HepG2 (cell line): Measurements from ENCODE around the gene NDUFB3. TPM values are rescaled to one million over a fixed set of nuclear protein-coding genes. Genes with fewer than 3 reads are reported as not detected.

Experiments
- ATF7-NPFF ChIP-seq: sonication (generic); formaldehyde crosslinking; IDR thresholded peaks from 2 replicates; pipeline ENCODE4 v1.8.1; 2023; ENCODE audit warnings: mild to moderate bottlenecking, low read depth, missing genetic modification reagents, moderate library complexity
- CHCHD3 ChIP-seq: sonication (generic); formaldehyde crosslinking; IDR thresholded peaks from 2 replicates; pipeline ENCODE4 v1.8.0; 2022; ENCODE audit warnings: mild to moderate bottlenecking, missing genetic modification reagents, moderate library complexity
- HBP1 ChIP-seq: IDR thresholded peaks from 2 replicates; pipeline ENCODE4 v1.6.1; 2016; ENCODE audit warnings: low read depth, control low read depth
- KDM1A ChIP-seq: IDR thresholded peaks from 2 replicates; pipeline ENCODE4 v1.6.1; 2016; ENCODE audit warnings: missing compliant biosample characterization
- NRL ChIP-seq: sonication (generic); formaldehyde crosslinking; IDR thresholded peaks from 2 replicates; pipeline ENCODE4 v1.5.0; 2020; ENCODE audit warnings: missing genetic modification reagents, mild to moderate bottlenecking, moderate library complexity, borderline replicate concordance
- PAX8 ChIP-seq: sonication (generic); formaldehyde crosslinking; IDR thresholded peaks from 2 replicates; pipeline ENCODE4 v1.8.0; 2022; ENCODE audit warnings: mild to moderate bottlenecking, missing genetic modification reagents, borderline replicate concordance
- PHF8 ChIP-seq: sonication (generic); formaldehyde crosslinking; IDR thresholded peaks from 2 replicates; pipeline ENCODE4 v1.5.0; 2020; ENCODE audit warnings: missing genetic modification reagents
- RXRA ChIP-seq: sonication (generic); formaldehyde crosslinking; IDR thresholded peaks from 2 replicates; pipeline ENCODE4 v1.5.1; 2020; ENCODE audit warnings: missing genetic modification reagents
- SMYD3 ChIP-seq: sonication (generic); formaldehyde crosslinking; IDR thresholded peaks from 2 replicates; pipeline ENCODE4 v1.8.1; 2023; ENCODE audit warnings: mild to moderate bottlenecking, missing genetic modification reagents
- SP1 ChIP-seq, 2 experiments: fragments of 450-650 bp in 1 of 2; sonication (generic) in 1 of 2; formaldehyde crosslinking in 1 of 2; IDR thresholded peaks; 2 replicates each; pipeline versions ENCODE4 v1.4.0 to v1.6.1; 2016 to 2020; ENCODE audit warnings: missing genetic modification reagents in 1 of 2
- THAP9 ChIP-seq: sonication (generic); formaldehyde crosslinking; IDR thresholded peaks from 2 replicates; pipeline ENCODE4; 2020; ENCODE audit warnings: missing genetic modification reagents, mild to moderate bottlenecking, borderline replicate concordance
- ZBTB7B ChIP-seq: sonication (generic); formaldehyde crosslinking; IDR thresholded peaks from 2 replicates; pipeline ENCODE4 v1.4.0; 2020; ENCODE audit warnings: missing genetic modification reagents
- ZNF263 ChIP-seq: sonication (generic); formaldehyde crosslinking; IDR thresholded peaks from 2 replicates; pipeline ENCODE4 v1.4.0; 2020; ENCODE audit warnings: missing genetic modification reagents
- ZNF335 ChIP-seq: sonication (generic); formaldehyde crosslinking; IDR thresholded peaks from 2 replicates; pipeline ENCODE4 v1.4.0; 2020; ENCODE audit warnings: missing genetic modification reagents
- ZNF337 ChIP-seq: sonication (generic); formaldehyde crosslinking; IDR thresholded peaks from 2 replicates; pipeline ENCODE4 v1.5.1; 2020; ENCODE audit warnings: missing genetic modification reagents, low read depth, mild to moderate bottlenecking, borderline replicate concordance
- ZNF33A ChIP-seq: sonication (generic); formaldehyde crosslinking; IDR thresholded peaks from 2 replicates; pipeline ENCODE4 v1.5.1; 2020; ENCODE audit warnings: missing genetic modification reagents, mild to moderate bottlenecking, moderate library complexity, borderline replicate concordance
- ZNF362 ChIP-seq: sonication (generic); formaldehyde crosslinking; IDR thresholded peaks from 2 replicates; pipeline ENCODE4 v1.4.0; 2020; ENCODE audit warnings: missing genetic modification reagents, mild to moderate bottlenecking, borderline replicate concordance
- ZNF383 ChIP-seq: sonication (generic); formaldehyde crosslinking; IDR thresholded peaks from 2 replicates; pipeline ENCODE4 v1.4.0; 2020; ENCODE audit warnings: missing genetic modification reagents, mild to moderate bottlenecking, borderline replicate concordance
- ZNF414 ChIP-seq: sonication (generic); formaldehyde crosslinking; IDR thresholded peaks from 2 replicates; pipeline ENCODE4 v1.5.0; 2020; ENCODE audit warnings: missing genetic modification reagents
- ZNF570 ChIP-seq: sonication (generic); formaldehyde crosslinking; IDR thresholded peaks from 2 replicates; pipeline ENCODE4 v1.4.0; 2020; ENCODE audit warnings: mild to moderate bottlenecking, missing genetic modification reagents, borderline replicate concordance
- ZNF761 ChIP-seq: sonication (generic); formaldehyde crosslinking; conservative IDR thresholded peaks from 2 replicates; pipeline ENCODE4 v1.4.0; 2020; ENCODE audit warnings: mild to moderate bottlenecking, missing genetic modification reagents
- ZNF773 ChIP-seq: sonication (generic); formaldehyde crosslinking; IDR thresholded peaks from 2 replicates; pipeline ENCODE4 v1.4.0; 2020; ENCODE audit warnings: missing genetic modification reagents, borderline replicate concordance
- ZNF775 ChIP-seq: sonication (generic); formaldehyde crosslinking; IDR thresholded peaks from 2 replicates; pipeline ENCODE4 v1.4.0; 2020; ENCODE audit warnings: missing genetic modification reagents, mild to moderate bottlenecking, moderate library complexity, borderline replicate concordance
- ZNF816 ChIP-seq: sonication (generic); formaldehyde crosslinking; IDR thresholded peaks from 2 replicates; pipeline ENCODE4 v1.8.0; 2022; ENCODE audit warnings: missing genetic modification reagents, mild to moderate bottlenecking, borderline replicate concordance
- polyA plus RNA-seq, 8 experiments: library from polyadenylated mRNA; depleted of rRNA in 3 of 8; stranded (reverse) in 7 of 8; unstranded in 1 of 8; fragments of >200 nt; fragmentation: Illumina TruSeq in 4 of 8; extraction: Trizol in 4 of 8; gene quantifications; 2 replicates each; pipeline versions ENCODE4 v1.2.1 to v1.2.3, GENCODE V29; 2011 to 2016; ENCODE audit warnings: low read depth in 4 of 8, missing spikeins in 1 of 8, mixed read lengths in 1 of 8; ENCODE audit not compliant: insufficient read depth in 1 of 8
- total RNA-seq, 5 experiments: library from RNA; depleted of rRNA; stranded (reverse); fragments of >200 nt; fragmentation: Illumina TruSeq; extraction: Trizol; gene quantifications; 2 replicates each; pipeline ENCODE4 v1.2.3, GENCODE V29; 2016; ENCODE audit warnings: low read depth in 1 of 5

The NDUFB3 gene
- total and polyA plus RNA-seq, 2 of the 13 experiments (the other 11 are each of a cell fraction or from before 2014, with no cell fraction given): 50.7 to 159 TPM

GRCh38 chr2:201071479-201072200, at the start of gene NDUFB3, which contains the start of gene HYCC2 (continued):
- no peak for TF ChIP-seq ZNF816 (CRISPR knock-in tag)
- peak; percentile 97 for TF ChIP-seq SMYD3 (CRISPR knock-in tag)
- peak; percentile 97 for TF ChIP-seq PHF8 (CRISPR knock-in tag)
- peak; percentile 78; the same call in 1 of the 2 replicates for TF ChIP-seq SP1 (IDR thresholded peaks at IDR 0.05)
- TF ChIP-seq SP1 (CRISPR knock-in tag; IDR thresholded peaks at IDR 0.05): peak; percentile 96
- TF ChIP-seq ZNF414 (CRISPR knock-in tag): peak; percentile 92; the same call in 1 of the 2 replicates
- TF ChIP-seq ZNF383: peak; percentile 92
- TF ChIP-seq THAP9 (CRISPR knock-in tag): peak; percentile 92; the same call in 1 of the 2 replicates
- TF ChIP-seq HBP1 (CRISPR knock-in tag): peak; percentile 94
- no peak for TF ChIP-seq ZNF773 (CRISPR knock-in tag)
- TF ChIP-seq ZNF263 (CRISPR knock-in tag): no peak; the same call in 1 of the 2 replicates
- peak; percentile 89 for TF ChIP-seq ZBTB7B (CRISPR knock-in tag)
- peak; percentile 95 for TF ChIP-seq ZNF761 (CRISPR knock-in tag)
- no peak for TF ChIP-seq CHCHD3 (CRISPR knock-in tag)
- TF ChIP-seq ATF7-NPFF (CRISPR knock-in tag): no peak
- TF ChIP-seq ZNF335 (CRISPR knock-in tag): peak; percentile 94
- 0 out of 2 replicates have a peak, but pooled peaks have one; percentile 77 for TF ChIP-seq PAX8 (CRISPR knock-in tag)
- TF ChIP-seq NRL: peak; percentile 93
- TF ChIP-seq ZNF33A (CRISPR knock-in tag): no peak
- TF ChIP-seq ZNF570 (CRISPR knock-in tag): no peak
- TF ChIP-seq KDM1A: no peak
- peak; percentile 82 for TF ChIP-seq RXRA
- peak; percentile 91; the same call in 1 of the 2 replicates for TF ChIP-seq ZNF775 (CRISPR knock-in tag)
- TF ChIP-seq ZNF337: peak; percentile 89
- peak; percentile 68 for TF ChIP-seq ZNF362 (CRISPR knock-in tag)
